GM19099 (cell line): ENCODE data around the gene HOXD12.

Experiments
- POLR2A ChIP-seq: IDR thresholded peaks from 3 replicates; pipeline ENCODE4 v1.6.1; 2011; ENCODE audit warnings: low read depth; ENCODE audit not compliant: insufficient read length; ENCODE audit errors: extremely low read depth

HOXD12 gene

GRCh38 chr2:176096243-176096985 lies 3.2 kb upstream of the HOXD12 start:
- no peak for TF ChIP-seq POLR2A

- no peak for TF ChIP-seq POLR2A
Measured at GRCh38 chr2:176096986-176097819, 2.4 kb upstream of the HOXD12 start.

GRCh38 chr2:176097820-176098365 lies 1.7 kb upstream of the HOXD12 start:
- no peak for TF ChIP-seq POLR2A

- TF ChIP-seq POLR2A, result no peak
Measured at GRCh38 chr2:176098366-176099158, 1.0 kb upstream of the HOXD12 start.

- no peak for TF ChIP-seq POLR2A
Measured at GRCh38 chr2:176099159-176099727, 352 bp upstream of the HOXD12 start.

- no peak for TF ChIP-seq POLR2A
Measured at GRCh38 chr2:176100547-176101140, 1.0 kb downstream of the HOXD12 start.

GRCh38 chr2:176101216-176101830 lies 1.7 kb downstream of the HOXD12 start:
- no peak for TF ChIP-seq POLR2A

- no peak for TF ChIP-seq POLR2A
Measured at GRCh38 chr2:176101842-176102241, 2.2 kb downstream of the HOXD12 start.

- TF ChIP-seq POLR2A, result no peak
Measured at GRCh38 chr2:176102309-176102866, 2.8 kb downstream of the HOXD12 start.

GRCh38 chr2:176103194-176103593 lies 3.6 kb downstream of the HOXD12 start:
- TF ChIP-seq POLR2A, result no peak

GRCh38 chr2:176103742-176104315 lies 4.2 kb downstream of the HOXD12 start:
- TF ChIP-seq POLR2A, result no peak

- no peak for TF ChIP-seq POLR2A
Measured at GRCh38 chr2:176104316-176105077, 4.9 kb downstream of the HOXD12 start.

- TF ChIP-seq POLR2A, result no peak
Measured at GRCh38 chr2:176105078-176105729, 5.6 kb downstream of the HOXD12 start.
